SHP77 (cell line): ENCODE data around the gene PCDHB14.
A peak's percentile ranks its signal among the peaks of the same experiment; 100 is the strongest.
"Not testable (repeated sequence)": the region's sequence is repeated elsewhere in the genome, so short reads cannot be mapped to it uniquely, and the experiment has no call there.

Source experiments
- DNase-seq, 2 experiments: peaks; one replicate each; lab custom pipeline; 2025; lab: John Stamatoyannopoulos, UW

PCDHB14 gene

DNA sequence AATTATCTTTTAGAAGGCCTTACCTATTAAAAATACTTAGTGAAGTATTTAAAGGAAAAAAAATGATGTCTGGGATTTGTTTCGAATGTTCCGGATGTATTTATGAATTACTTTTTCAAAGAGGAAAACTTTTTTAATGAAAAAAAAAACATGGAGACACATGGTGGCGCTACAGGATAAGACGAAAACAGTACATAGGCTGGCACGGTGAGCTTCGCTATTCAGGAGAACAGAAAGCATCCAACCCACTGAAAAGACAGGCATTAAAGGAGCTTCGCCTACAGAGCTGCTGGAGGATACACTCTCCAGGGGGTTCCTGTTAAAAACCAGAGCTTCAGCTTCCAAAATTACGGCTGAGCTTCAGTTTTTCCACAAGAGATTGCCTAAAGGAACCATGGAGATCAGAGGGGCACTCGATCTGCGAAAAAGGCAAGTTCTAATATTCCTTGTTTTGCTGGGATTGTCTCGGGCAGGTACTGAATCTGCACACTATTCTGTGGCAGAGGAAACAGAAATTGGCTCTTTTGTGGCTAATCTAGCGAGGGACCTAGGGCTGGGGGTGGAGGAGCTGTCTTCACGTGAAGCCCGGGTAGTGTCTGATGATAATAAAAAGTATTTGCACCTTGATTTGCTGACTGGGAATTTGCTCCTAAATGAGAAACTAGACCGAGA lies at the start of gene PCDHB14:
PCDHB14 (plus strand) TSS at position 232 of the 672 bp plus-strand sequence; CDS start at position 395, 163 bp downstream.
- DNase-seq = peak; percentile 76 to 80

- DNase-seq = not testable (repeated sequence)
Measured at GRCh38 chr5:141174291-141175104, 48.6 kb upstream of the PCDHB14 start.

GRCh38 chr5:141175933-141176332 lies 47.2 kb upstream of the PCDHB14 start:
- no peak for DNase-seq

GRCh38 chr5:141177577-141178191 lies 45.5 kb upstream of the PCDHB14 start, which contains the start of gene PCDHB8:
Gene PCDHB8 (plus strand): TSS chr5:141177790. CDS start chr5:141178035, 245 bp downstream.
- DNase-seq = peak; percentile 50 to 62

- not testable (repeated sequence) for DNase-seq
Measured at GRCh38 chr5:141179371-141179770, 43.8 kb upstream of the PCDHB14 start.

DNA sequence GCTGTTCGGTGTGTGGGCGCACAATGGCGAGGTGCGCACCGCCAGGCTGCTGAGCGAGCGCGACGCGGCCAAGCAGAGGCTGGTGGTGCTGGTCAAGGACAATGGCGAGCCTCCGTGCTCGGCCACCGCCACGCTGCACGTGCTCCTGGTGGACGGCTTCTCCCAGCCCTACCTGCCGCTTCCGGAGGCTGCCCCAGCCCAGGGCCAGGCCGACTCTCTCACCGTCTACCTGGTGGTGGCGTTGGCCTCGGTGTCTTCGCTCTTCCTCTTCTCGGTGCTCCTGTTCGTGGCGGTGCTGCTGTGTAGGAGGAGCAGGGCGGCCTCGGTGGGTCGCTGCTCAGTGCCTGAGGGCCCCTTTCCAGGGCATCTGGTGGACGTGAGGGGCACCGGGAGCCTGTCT lies 43.3 kb upstream of the PCDHB14 start:
- not testable (repeated sequence) for DNase-seq

GRCh38 chr5:141180313-141180712 lies 42.8 kb upstream of the PCDHB14 start:
- no peak for DNase-seq

GRCh38 chr5:141182248-141182647 lies 40.9 kb upstream of the PCDHB14 start, which contains the start of gene PCDHB16:
Gene PCDHB16 (plus strand): TSS chr5:141182387. CDS start chr5:141182560, 173 bp downstream.
- no peak for DNase-seq

DNA sequence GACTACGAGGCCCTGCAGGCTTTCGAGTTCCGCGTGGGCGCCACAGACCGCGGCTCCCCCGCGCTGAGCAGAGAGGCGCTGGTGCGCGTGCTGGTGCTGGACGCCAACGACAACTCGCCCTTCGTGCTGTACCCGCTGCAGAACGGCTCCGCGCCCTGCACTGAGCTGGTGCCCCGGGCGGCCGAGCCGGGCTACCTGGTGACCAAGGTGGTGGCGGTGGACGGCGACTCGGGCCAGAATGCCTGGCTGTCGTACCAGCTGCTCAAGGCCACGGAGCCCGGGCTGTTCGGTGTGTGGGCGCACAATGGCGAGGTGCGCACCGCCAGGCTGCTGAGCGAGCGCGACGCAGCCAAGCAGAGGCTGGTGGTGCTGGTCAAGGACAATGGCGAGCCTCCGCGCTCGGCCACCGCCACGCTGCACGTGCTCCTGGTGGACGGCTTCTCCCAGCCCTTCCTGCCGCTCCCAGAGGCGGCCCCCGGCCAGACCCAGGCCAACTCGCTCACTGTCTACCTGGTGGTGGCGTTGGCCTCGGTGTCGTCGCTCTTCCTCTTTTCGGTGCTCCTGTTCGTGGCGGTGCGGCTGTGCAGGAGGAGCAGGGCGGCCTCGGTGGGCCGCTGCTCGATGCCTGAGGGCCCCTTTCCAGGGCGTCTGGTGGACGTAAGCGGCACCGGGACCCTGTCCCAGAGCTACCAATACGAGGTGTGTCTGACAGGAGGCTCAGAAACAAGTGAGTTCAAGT lies 38.9 kb upstream of the PCDHB14 start:
- not testable (repeated sequence) for DNase-seq

DNA sequence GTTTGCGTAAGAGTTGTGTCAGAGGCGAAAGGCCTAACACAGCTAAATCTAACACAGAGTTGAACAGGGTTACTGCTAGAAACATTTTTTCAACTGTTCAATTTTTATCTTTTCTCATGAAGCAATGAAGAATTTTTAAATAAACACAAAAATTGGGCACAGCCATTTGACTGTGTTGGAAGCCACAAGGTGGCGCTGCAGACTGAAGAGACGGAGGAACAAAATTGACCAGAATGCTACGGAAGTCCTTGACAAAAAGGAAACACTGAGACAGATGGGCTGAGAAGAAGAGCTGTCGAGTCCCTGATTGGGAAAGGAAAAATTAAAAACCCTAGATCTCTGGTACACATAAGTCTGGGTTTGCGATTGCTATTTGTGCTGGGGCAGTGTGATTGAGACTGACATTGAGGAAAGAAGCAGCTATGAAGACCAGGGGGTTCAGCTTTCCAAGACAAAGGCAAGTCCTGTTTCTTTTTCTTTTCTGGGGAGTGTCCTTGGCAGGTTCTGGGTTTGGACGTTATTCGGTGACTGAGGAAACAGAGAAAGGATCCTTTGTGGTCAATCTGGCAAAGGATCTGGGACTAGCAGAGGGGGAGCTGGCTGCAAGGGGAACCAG lies 36.1 kb upstream of the PCDHB14 start, which contains the start of gene PCDHB9:
PCDHB9 (plus strand) TSS at position 265 of the 616 bp plus-strand sequence; CDS start at position 423, 158 bp downstream.
- DNase-seq = no peak

DNA sequence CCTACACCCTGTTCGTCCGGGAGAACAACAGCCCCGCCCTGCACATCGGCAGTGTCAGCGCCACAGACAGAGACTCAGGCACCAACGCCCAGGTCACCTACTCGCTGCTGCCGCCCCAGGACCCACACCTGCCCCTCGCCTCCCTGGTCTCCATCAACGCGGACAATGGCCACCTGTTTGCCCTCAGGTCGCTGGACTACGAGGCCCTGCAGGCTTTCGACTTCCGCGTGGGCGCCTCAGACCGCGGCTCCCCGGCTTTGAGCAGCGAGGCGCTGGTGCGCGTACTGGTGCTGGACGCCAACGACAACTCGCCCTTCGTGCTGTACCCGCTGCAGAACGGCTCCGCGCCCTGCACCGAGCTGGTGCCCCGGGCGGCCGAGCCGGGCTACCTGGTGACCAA lies 34.5 kb upstream of the PCDHB14 start:
- not testable (repeated sequence) for DNase-seq

- not testable (repeated sequence) for DNase-seq
Measured at GRCh38 chr5:141189131-141189530, 34.0 kb upstream of the PCDHB14 start.

DNA sequence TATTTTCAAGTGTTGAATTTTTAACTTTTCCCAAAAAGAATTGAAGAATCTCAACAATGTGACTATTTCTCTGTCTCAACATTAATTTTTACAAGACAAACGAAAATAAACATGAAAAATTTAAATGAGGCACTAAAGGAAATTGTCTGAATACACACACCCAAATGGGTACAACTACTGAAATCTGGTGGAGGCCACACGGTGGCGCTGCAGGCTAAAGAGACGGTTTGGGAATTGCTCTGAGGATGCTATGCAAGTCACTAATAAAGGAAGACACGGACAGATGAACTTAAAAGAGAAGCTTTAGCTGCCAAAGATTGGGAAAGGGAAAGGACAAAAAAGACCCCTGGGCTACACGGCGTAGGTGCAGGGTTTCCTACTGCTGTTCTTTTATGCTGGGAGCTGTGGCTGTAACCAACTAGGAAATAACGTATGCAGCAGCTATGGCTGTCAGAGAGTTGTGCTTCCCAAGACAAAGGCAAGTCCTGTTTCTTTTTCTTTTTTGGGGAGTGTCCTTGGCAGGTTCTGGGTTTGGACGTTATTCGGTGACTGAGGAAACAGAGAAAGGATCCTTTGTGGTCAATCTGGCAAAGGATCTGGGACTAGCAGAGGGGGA lies 30.9 kb upstream of the PCDHB14 start, which contains the start of gene PCDHB10:
PCDHB10 (plus strand) TSS at position 244 of the 616 bp plus-strand sequence; CDS start at position 444, 200 bp downstream.
- DNase-seq = peak; percentile 25 to 35

- not testable (repeated sequence) for DNase-seq
Measured at GRCh38 chr5:141194332-141194731, 28.8 kb upstream of the PCDHB14 start.

GRCh38 chr5:141196363-141196762 lies 26.8 kb upstream of the PCDHB14 start:
- DNase-seq = no peak

GRCh38 chr5:141199359-141200235 lies 23.5 kb upstream of the PCDHB14 start, which contains the start of gene PCDHB11:
Gene PCDHB11 (plus strand): TSS chr5:141199627. CDS start chr5:141199775, 148 bp downstream.
- peak; percentile 18 to 47 for DNase-seq

DNA sequence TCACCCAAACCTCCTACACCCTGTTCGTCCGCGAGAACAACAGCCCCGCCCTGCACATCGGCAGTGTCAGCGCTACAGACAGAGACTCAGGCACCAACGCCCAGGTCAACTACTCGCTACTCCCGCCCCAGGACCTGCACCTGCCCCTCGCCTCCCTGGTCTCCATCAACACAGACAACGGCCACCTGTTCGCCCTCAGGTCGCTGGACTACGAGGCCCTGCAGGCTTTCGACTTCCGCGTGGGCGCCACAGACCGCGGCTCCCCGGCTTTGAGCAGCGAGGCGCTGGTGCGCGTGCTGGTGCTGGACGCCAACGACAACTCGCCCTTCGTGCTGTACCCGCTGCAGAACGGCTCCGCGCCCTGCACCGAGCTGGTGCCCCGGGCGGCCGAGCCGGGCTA lies 22.0 kb upstream of the PCDHB14 start:
- DNase-seq = not testable (repeated sequence)

DNA sequence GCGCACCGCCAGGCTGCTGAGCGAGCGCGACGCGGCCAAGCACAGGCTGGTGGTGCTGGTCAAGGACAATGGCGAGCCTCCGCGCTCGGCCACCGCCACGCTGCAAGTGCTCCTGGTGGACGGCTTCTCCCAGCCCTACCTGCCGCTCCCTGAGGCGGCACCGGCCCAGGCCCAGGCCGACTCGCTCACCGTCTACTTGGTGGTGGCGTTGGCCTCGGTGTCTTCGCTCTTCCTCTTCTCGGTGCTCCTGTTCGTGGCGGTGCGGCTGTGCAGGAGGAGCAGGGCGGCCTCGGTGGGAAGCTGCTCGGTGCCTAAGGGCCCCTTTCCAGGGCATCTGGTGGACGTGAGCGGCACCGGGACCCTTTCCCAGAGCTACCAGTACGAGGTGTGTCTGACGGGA lies 21.5 kb upstream of the PCDHB14 start:
- not testable (repeated sequence) for DNase-seq

- no peak for DNase-seq
Measured at GRCh38 chr5:141208478-141208877, 14.7 kb upstream of the PCDHB14 start, which contains the start of gene PCDHB12. Gene PCDHB12 (plus strand): TSS chr5:141208719. CDS start chr5:141208908, 189 bp downstream.
